ENCODE results near the gene RNF150. TPM values are rescaled to one million over a fixed set of nuclear protein-coding genes. Genes with fewer than 3 reads are reported as not detected.

RNF150 gene
- total and polyA plus RNA-seq, 2 experiments from 2014 or later: 4.2 to 9.2 TPM

DNA sequence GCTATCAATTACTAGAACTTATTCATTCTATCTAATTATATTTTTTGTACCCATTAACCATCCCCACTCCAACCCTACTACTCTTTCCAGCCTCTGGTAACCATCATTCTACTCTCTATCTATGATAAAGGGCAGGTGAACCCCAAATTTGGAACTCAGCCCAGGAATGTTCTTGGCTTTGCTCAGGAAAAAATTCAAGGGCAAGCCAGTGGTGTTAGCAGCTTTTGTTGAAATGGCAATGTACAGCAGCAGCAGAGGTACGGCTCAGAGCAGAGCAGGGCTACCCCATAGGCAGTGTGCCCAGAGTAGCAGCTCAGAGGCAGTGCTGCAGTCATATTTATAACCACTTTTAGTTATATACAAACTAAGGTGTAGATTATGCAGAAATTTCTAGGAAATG lies 138.2 kb downstream of the RNF150 start:
- Histone ChIP-seq H3K4me2 (no peak overlapping the region), H3K4me3 (no peak overlapping the region), H2AFZ (no peak overlapping the region), H3K27ac (no peak overlapping the region), H3K36me3 (replicated peaks; ENCODE audit: insufficient read depth, low read depth) (no peaks in the 10 kb centered on the region), H3K79me2 (no peaks in the 10 kb centered on the region), H3K9me2 (replicated peaks; ENCODE audit: insufficient read depth) (no peaks in the 10 kb centered on the region), H3K9me3 (ENCODE audit: low read depth) (no peaks in the 10 kb centered on the region), H4K20me1 (ENCODE audit: insufficient read depth, poor library complexity, severe bottlenecking) (no peaks in the 10 kb centered on the region), H3K4me1 (ENCODE audit: insufficient read depth) (no peaks in the 10 kb centered on the region), H3K27me3 (no peaks in the 10 kb centered on the region)
- DNase-seq (ENCODE audit: low spot score): no peak
- 86% methylated on average over 1 of the region's 1 CpG for WGBS (ENCODE audit: low lambda C conversion rate, missing lambda C conversion rate)
- TF ChIP-seq EZH2phosphoT487 (IDR thresholded peaks at IDR 0.05; ENCODE audit: low read depth, severe bottlenecking, unreplicated experiment) (no peak), EZH2 (IDR thresholded peaks at IDR 0.05; ENCODE audit: borderline replicate concordance) (no peak)
- TF ChIP-seq, protein P1, sequence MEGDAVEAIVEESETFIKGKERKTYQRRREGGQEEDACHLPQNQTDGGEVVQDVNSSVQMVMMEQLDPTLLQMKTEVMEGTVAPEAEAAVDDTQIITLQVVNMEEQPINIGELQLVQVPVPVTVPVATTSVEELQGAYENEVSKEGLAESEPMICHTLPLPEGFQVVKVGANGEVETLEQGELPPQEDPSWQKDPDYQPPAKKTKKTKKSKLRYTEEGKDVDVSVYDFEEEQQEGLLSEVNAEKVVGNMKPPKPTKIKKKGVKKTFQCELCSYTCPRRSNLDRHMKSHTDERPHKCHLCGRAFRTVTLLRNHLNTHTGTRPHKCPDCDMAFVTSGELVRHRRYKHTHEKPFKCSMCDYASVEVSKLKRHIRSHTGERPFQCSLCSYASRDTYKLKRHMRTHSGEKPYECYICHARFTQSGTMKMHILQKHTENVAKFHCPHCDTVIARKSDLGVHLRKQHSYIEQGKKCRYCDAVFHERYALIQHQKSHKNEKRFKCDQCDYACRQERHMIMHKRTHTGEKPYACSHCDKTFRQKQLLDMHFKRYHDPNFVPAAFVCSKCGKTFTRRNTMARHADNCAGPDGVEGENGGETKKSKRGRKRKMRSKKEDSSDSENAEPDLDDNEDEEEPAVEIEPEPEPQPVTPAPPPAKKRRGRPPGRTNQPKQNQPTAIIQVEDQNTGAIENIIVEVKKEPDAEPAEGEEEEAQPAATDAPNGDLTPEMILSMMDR (IDR thresholded peaks at IDR 0.05; ENCODE audit: poor library complexity): no peak

DNA sequence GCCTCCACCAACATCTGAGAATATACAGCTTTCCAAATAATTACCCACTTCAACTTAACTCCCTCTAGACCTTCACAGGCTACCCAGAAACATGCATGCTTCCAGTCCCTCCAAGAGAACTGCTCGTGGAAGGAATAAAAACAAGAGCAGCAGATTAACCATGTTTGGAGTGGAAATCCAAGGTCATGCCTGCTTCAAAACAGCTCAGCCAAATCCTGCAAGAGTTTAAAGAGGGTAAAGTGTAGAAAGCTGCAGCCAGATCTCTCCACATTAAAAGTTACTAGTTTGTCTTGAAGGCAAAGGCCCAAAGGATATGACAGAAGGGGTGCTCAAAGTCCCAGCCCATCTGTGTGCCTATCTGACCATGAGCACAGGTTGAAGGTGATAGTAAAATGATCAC lies 139.3 kb downstream of the RNF150 start:
- no peak for DNase-seq (ENCODE audit: low spot score)
- Histone ChIP-seq H3K36me3 (replicated peaks; ENCODE audit: insufficient read depth, low read depth) (no peaks in the 10 kb centered on the region), H3K4me2 (no peak overlapping the region), H3K4me1 (ENCODE audit: insufficient read depth) (no peaks in the 10 kb centered on the region), H4K20me1 (ENCODE audit: insufficient read depth, poor library complexity, severe bottlenecking) (no peaks in the 10 kb centered on the region), H2AFZ (no peak overlapping the region), H3K27ac (no peak overlapping the region), H3K9me3 (ENCODE audit: low read depth) (no peaks in the 10 kb centered on the region), H3K27me3 (no peaks in the 10 kb centered on the region), H3K4me3 (no peak overlapping the region), H3K79me2 (no peaks in the 10 kb centered on the region), H3K9me2 (replicated peaks; ENCODE audit: insufficient read depth) (no peaks in the 10 kb centered on the region)
- TF ChIP-seq, protein P1 (IDR thresholded peaks at IDR 0.05; ENCODE audit: poor library complexity): no peak
- TF ChIP-seq EZH2 (IDR thresholded peaks at IDR 0.05; ENCODE audit: borderline replicate concordance): no peak
- no peak for TF ChIP-seq EZH2phosphoT487 (IDR thresholded peaks at IDR 0.05; ENCODE audit: low read depth, severe bottlenecking, unreplicated experiment)
- 72% methylated on average over 1 of the region's 1 CpG for WGBS (ENCODE audit: low lambda C conversion rate, missing lambda C conversion rate)

DNA sequence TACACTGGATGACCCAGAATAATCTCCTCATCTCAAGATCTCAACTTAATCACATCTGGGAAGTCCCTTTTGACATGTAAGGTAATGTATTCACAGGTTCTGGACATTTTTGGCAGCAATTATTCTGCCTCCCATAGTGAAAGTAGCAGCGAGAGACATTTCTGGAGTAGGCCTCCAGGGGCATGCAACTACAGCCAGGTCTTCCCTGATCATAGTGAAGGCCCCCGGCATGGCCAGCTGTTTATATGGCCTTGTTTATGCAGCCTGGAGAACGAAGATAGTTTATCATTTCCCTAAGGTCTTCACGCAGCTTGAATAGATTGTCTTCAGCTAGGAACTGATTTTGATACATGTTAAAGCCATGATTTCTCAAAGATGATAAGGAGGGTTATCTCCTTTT lies 139.9 kb downstream of the RNF150 start:
- H3K4me2 ChIP-seq: no peak overlapping the region
- DNase-seq (ENCODE audit: low spot score): no peak
- H3K4me3 ChIP-seq: no peak overlapping the region
- H4K20me1 ChIP-seq (ENCODE audit: insufficient read depth, poor library complexity, severe bottlenecking): no peaks in the 10 kb centered on the region
- no peaks in the 10 kb centered on the region for H3K27me3 ChIP-seq
- H2AFZ ChIP-seq: no peak overlapping the region
- no peaks in the 10 kb centered on the region for H3K9me2 ChIP-seq (replicated peaks; ENCODE audit: insufficient read depth)
- 88% methylated on average over 4 of the region's 4 CpGs for WGBS (ENCODE audit: low lambda C conversion rate, missing lambda C conversion rate)
- no peaks in the 10 kb centered on the region for H3K4me1 ChIP-seq (ENCODE audit: insufficient read depth)
- no peaks in the 10 kb centered on the region for H3K9me3 ChIP-seq (ENCODE audit: low read depth)
- no peaks in the 10 kb centered on the region for H3K79me2 ChIP-seq
- H3K27ac ChIP-seq: no peak overlapping the region
- TF ChIP-seq EZH2 (IDR thresholded peaks at IDR 0.05; ENCODE audit: borderline replicate concordance) (no peak), EZH2phosphoT487 (IDR thresholded peaks at IDR 0.05; ENCODE audit: low read depth, severe bottlenecking, unreplicated experiment) (no peak)
- TF ChIP-seq, protein P1 (IDR thresholded peaks at IDR 0.05; ENCODE audit: poor library complexity): no peak
- no peaks in the 10 kb centered on the region for H3K36me3 ChIP-seq (replicated peaks; ENCODE audit: insufficient read depth, low read depth)

DNA sequence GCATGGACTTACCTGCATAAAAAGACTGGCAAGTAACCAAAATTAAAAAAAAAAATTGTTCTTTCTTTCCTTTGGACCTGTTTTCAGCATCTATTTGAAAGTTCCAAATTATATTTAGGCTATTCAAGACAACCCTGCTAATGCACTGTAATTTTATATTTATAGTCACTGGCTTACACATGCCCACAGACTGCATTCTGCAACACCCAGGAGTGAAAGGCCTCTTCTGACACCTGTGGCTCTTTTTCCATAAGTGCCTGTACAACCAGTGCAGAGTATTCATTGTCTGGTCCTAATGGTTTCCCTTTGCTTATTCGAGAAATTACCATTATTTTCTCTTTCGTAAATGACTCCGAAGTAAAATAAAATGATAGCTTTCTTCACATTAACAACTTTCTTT lies 143.3 kb downstream of the RNF150 start:
- no peak for DNase-seq (ENCODE audit: low spot score)
- H4K20me1 ChIP-seq (ENCODE audit: insufficient read depth, poor library complexity, severe bottlenecking): no peaks in the 10 kb centered on the region
- no peak overlapping the region for H3K4me3 ChIP-seq
- no peak overlapping the region for H2AFZ ChIP-seq
- H3K36me3 ChIP-seq (replicated peaks; ENCODE audit: insufficient read depth, low read depth): no peaks in the 10 kb centered on the region
- H3K4me2 ChIP-seq: no peak overlapping the region
- H3K9me2 ChIP-seq (replicated peaks; ENCODE audit: insufficient read depth): no peaks in the 10 kb centered on the region
- H3K79me2 ChIP-seq: no peaks in the 10 kb centered on the region
- no peaks in the 10 kb centered on the region for H3K9me3 ChIP-seq (ENCODE audit: low read depth)
- no peaks in the 10 kb centered on the region for H3K4me1 ChIP-seq (ENCODE audit: insufficient read depth)
- TF ChIP-seq EZH2phosphoT487 (IDR thresholded peaks at IDR 0.05; ENCODE audit: low read depth, severe bottlenecking, unreplicated experiment) (no peak), EZH2 (IDR thresholded peaks at IDR 0.05; ENCODE audit: borderline replicate concordance) (no peak)
- TF ChIP-seq, protein P1 (IDR thresholded peaks at IDR 0.05; ENCODE audit: poor library complexity): no peak
- WGBS (ENCODE audit: low lambda C conversion rate, missing lambda C conversion rate): 96% methylated on average over 3 of the region's 3 CpGs
- H3K27ac ChIP-seq: no peak overlapping the region
- H3K27me3 ChIP-seq: no peaks in the 10 kb centered on the region
